IMR-90 (cell line): ENCODE data around the gene ZNF436. TPM values are rescaled to one million over a fixed set of nuclear protein-coding genes. Genes with fewer than 3 reads are reported as not detected.

ENCODE experiments used
- ATAC-seq: fragments of 200-7000 bp; cut with Tn5 transposase; 2 replicates; pipeline ENCODE4 v1.9.1; 2020; ENCODE audit warnings: low read depth, mild to moderate bottlenecking, moderate library complexity
- BruUV-seq: library from RNA; stranded (reverse); fragments of 400-500 nt; replicated peaks from 2 replicates; lab custom pipeline; 2021; lab: Mats Ljungman, UMichigan
- CTCF ChIA-PET: fragments of 300-600 bp; formaldehyde crosslinking; extraction: SDS; loops from one replicate; lab custom pipeline; 2021; ENCODE audit warnings: antibody characterized with exemption; lab: Yijun Ruan, JAX
- POLR2A ChIA-PET: fragments of 300-600 bp; sonication (Branson Sonifier 250); formaldehyde crosslinking; loops from one replicate; lab custom pipeline; 2022; ENCODE audit warnings: antibody characterized with exemption; ENCODE audit not compliant: unreplicated experiment; lab: Charles Lee
- DNase-seq: peaks from one replicate; pipeline ENCODE4 v3.0.0; 2013
- H2AFZ ChIP-seq: replicated peaks from 2 replicates; pipeline ENCODE3; 2013; ENCODE audit warnings: low read length, mild to moderate bottlenecking; ENCODE audit not compliant: poor library complexity
- H2AK5ac ChIP-seq: 2 replicates; pipeline ENCODE4 v1.6.1; 2013; ENCODE audit warnings: low read depth, low read length, inconsistent platforms
- H2AK9ac ChIP-seq: replicated peaks from 2 replicates; pipeline ENCODE3; 2013; ENCODE audit warnings: mild to moderate bottlenecking, low read depth, low read length, moderate library complexity; ENCODE audit not compliant: poor library complexity
- H2BK120ac ChIP-seq: 2 replicates; pipeline ENCODE4 v1.6.1; 2013; ENCODE audit warnings: low read depth, low read length, inconsistent platforms
- H2BK15ac ChIP-seq: 3 replicates; pipeline ENCODE4 v1.6.1; 2013; ENCODE audit warnings: low read depth, low read length, inconsistent platforms
- H2BK20ac ChIP-seq: 2 replicates; pipeline ENCODE4 v1.6.1; 2013; ENCODE audit warnings: low read depth, mild to moderate bottlenecking, inconsistent platforms, low read length, moderate library complexity
- H2BK5ac ChIP-seq: 2 replicates; pipeline ENCODE4 v1.6.1; 2013; ENCODE audit warnings: mild to moderate bottlenecking, low read depth, low read length, inconsistent platforms; ENCODE audit not compliant: poor library complexity, severe bottlenecking
- H3K14ac ChIP-seq: replicated peaks from 2 replicates; pipeline ENCODE4 v1.6.1; 2013; ENCODE audit warnings: low read depth, low read length, inconsistent platforms
- H3K18ac ChIP-seq: 2 replicates; pipeline ENCODE4 v1.6.1; 2013; ENCODE audit warnings: low read depth, low read length, control low read depth
- H3K23ac ChIP-seq: 2 replicates; pipeline ENCODE4 v1.6.1; 2013; ENCODE audit warnings: low read depth, low read length, inconsistent platforms
- H3K27ac ChIP-seq: 2 replicates; pipeline ENCODE4 v1.5.1; 2013; ENCODE audit warnings: mild to moderate bottlenecking, control low read depth, low read length; ENCODE audit not compliant: insufficient read depth
- H3K27me3 ChIP-seq: 2 replicates; pipeline ENCODE4 v1.6.1; 2013; ENCODE audit warnings: low read length; ENCODE audit not compliant: control insufficient read depth, insufficient read depth
- H3K36me3 ChIP-seq: 2 replicates; pipeline ENCODE4 v1.6.1; 2013; ENCODE audit warnings: low read length, mixed read lengths; ENCODE audit not compliant: control insufficient read depth, insufficient read depth
- H3K4ac ChIP-seq: 2 replicates; pipeline ENCODE4 v1.6.1; 2013; ENCODE audit warnings: low read depth, low read length, inconsistent platforms
- H3K4me1 ChIP-seq: 2 replicates; pipeline ENCODE4 v1.6.1; 2013; ENCODE audit warnings: low read length, mixed read lengths; ENCODE audit not compliant: control insufficient read depth, insufficient read depth
- H3K4me2 ChIP-seq: 2 replicates; pipeline ENCODE4 v1.6.1; 2013; ENCODE audit warnings: low read depth, mild to moderate bottlenecking, control low read depth, low read length, moderate library complexity
- H3K4me3 ChIP-seq: 2 replicates; pipeline ENCODE4 v1.5.1; 2013; ENCODE audit warnings: low read depth, mild to moderate bottlenecking, control low read depth, low read length, moderate library complexity; ENCODE audit not compliant: insufficient read depth
- H3K56ac ChIP-seq: 2 replicates; pipeline ENCODE4 v1.6.1; 2013; ENCODE audit warnings: low read length, inconsistent platforms; ENCODE audit not compliant: insufficient read depth; ENCODE audit errors: extremely low read depth
- H3K79me1 ChIP-seq, 2 experiments: 2 replicates each; pipeline ENCODE4 v1.6.1; 2013; ENCODE audit warnings: low read length in 2 of 2, inconsistent platforms in 1 of 2, low read depth in 1 of 2
- H3K9ac ChIP-seq: 2 replicates; pipeline ENCODE4 v1.6.1; 2013; ENCODE audit warnings: low read depth, low read length, control low read depth
- H3K9me1 ChIP-seq: 2 replicates; pipeline ENCODE4 v1.6.1; 2013; ENCODE audit warnings: low read length, inconsistent platforms; ENCODE audit not compliant: insufficient read depth
- H3K9me3 ChIP-seq: 2 replicates; pipeline ENCODE4 v1.6.1; 2013; ENCODE audit warnings: low read length; ENCODE audit not compliant: control insufficient read depth, insufficient read depth
- H4K20me1 ChIP-seq: 2 replicates; pipeline ENCODE4 v1.6.1; 2013; ENCODE audit warnings: low read length, inconsistent platforms; ENCODE audit not compliant: insufficient read depth
- H4K5ac ChIP-seq: 2 replicates; pipeline ENCODE4 v1.6.1; 2013; ENCODE audit warnings: mild to moderate bottlenecking, low read depth, low read length, control low read depth
- H4K8ac ChIP-seq, 2 experiments: 2 replicates each; pipeline ENCODE4 v1.6.1; 2013; ENCODE audit warnings: low read depth in 2 of 2, low read length in 2 of 2, control low read depth in 1 of 2, inconsistent platforms in 1 of 2
- H4K91ac ChIP-seq: 2 replicates; pipeline ENCODE4 v1.6.1; 2013; ENCODE audit warnings: low read depth, low read length, inconsistent platforms; ENCODE audit not compliant: insufficient read depth
- MAFK ChIP-seq: IDR thresholded peaks from 2 replicates; pipeline ENCODE4 v1.6.1; 2012; ENCODE audit warnings: low read depth, low read length, improper control_type of control experiment
- WGBS, 2 experiments: methylation state at CpG; one replicate each; pipeline versions ENCODE4 v1.1.5 to v1.1.7; 2013; ENCODE audit warnings: missing lambda C conversion rate in 2 of 2; ENCODE audit not compliant: insufficient read length in 1 of 2; ENCODE audit errors: extremely low coverage in 2 of 2; 5-methylcytosine and 5-hydroxymethylcytosine counted together
- dilution Hi-C: fragments of 300-500 bp; cut with HindIII; formaldehyde crosslinking; loops from one replicate; pipeline ENCODE4 v1.14.3; 2018; ENCODE audit warnings: low sequenced_read_pairs; ENCODE audit not compliant: unreplicated experiment
- in situ Hi-C: fragments of 300-500 bp; cut with MboI; formaldehyde crosslinking; loops from 3 replicates; pipeline ENCODE4 v1.14.3; 2019; ENCODE audit warnings: low sequenced_read_pairs, inconsistent platforms, mixed read lengths
- intact Hi-C: fragments of 100-400 bp; cut with micrococcal nuclease; formaldehyde crosslinking; loops from 2 replicates; pipeline ENCODE4 v1.10.0; 2022
- polyA plus RNA-seq, 3 experiments: library from polyadenylated mRNA; depleted of rRNA; stranded (reverse); fragments of >200 nt; gene quantifications; 2 replicates each; pipeline ENCODE4 v1.2.3, GENCODE V29; 2012; ENCODE audit warnings: low replicate concordance in 1 of 3
- total RNA-seq: library from RNA; depleted of rRNA; stranded (reverse); fragments of >200 nt; gene quantifications from 2 replicates; pipeline ENCODE4 v1.2.3, GENCODE V29; 2012
- TF ChIP-seq, protein P1 (sequence below): fragments of 150-350 bp; IDR thresholded peaks from 2 replicates; pipeline ENCODE4 v1.6.1; 2017; ENCODE audit warnings: mild to moderate bottlenecking, antibody characterized with exemption, low read length, low read depth

The ZNF436 gene
- total and polyA plus RNA-seq, 2 of the 4 experiments (the other 2 are of a cell fraction), result 5.3 to 14.3 TPM

DNA sequence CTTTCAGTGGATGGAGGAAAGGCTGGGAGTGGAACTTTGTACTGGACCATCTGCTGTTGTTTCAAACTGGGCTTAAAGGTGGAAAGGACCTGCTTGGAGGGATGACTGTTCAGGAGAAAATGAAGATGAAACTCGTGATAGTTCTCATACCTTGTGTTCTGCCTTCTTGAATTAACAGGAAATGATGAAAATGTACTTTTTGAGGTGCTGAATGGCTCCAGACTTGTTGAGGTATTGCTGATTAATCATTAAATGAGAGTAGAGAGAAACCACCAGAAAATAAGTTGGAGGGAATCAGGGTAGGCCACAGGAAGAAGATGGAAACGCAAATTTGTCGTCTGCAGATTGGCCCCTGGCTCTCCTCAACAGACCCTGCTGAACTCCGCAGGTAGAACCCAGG, 26.2 kb upstream of the ZNF436 start:
- CTCF ChIA-PET, result no interaction called here

More for the DNA sequence above, 26.2 kb upstream of the ZNF436 start:
- Histone ChIP-seq H3K9me3 (no peaks in the 10 kb centered on the region), H2BK15ac (no peak overlapping the region), H3K4me1 (peaks cover 21% of the 10 kb centered on the region), H4K8ac (no peak overlapping the region), H3K56ac (no peak overlapping the region), H3K27me3 (no peaks in the 10 kb centered on the region), H3K9me1 (peaks cover 30% of the 10 kb centered on the region), H2BK5ac (no peak overlapping the region), H3K23ac (no peak overlapping the region), H3K79me1 (peaks cover 0 to 15% of the 10 kb centered on the region in 2 experiments; a peak in 2 of 4 replicates), H3K18ac (no peak overlapping the region), H3K36me3 (no peaks in the 10 kb centered on the region), H2AK5ac (no peak overlapping the region), H3K27ac (no peak overlapping the region), H4K5ac (no peak overlapping the region), H2BK120ac (no peak overlapping the region), H3K9ac (no peak overlapping the region), H2BK20ac (no peak overlapping the region; the same call in 1 of the 2 replicates), H2AFZ (no peak overlapping the region), H3K4me2 (no peak overlapping the region), H3K4ac (no peak overlapping the region), H4K91ac (no peak overlapping the region), H3K14ac (no peak overlapping the region), H3K4me3 (no peak overlapping the region), H2AK9ac (no peak overlapping the region), H4K20me1 (0 out of 2 replicates have a peak, but pooled peaks cover 7% of the 10 kb centered on the region)
- BruUV-seq, result no TSS peak
- 82% methylated on average over 3 of the region's 4 CpGs; no CpG with 5 or more reads in 1 of the 2 experiments for WGBS, 2 experiments
- dilution Hi-C loops, result no loop called here
- peak; percentile 34; the same call in 1 of the 2 replicates for TF ChIP-seq MAFK
- TF ChIP-seq, protein P1, sequence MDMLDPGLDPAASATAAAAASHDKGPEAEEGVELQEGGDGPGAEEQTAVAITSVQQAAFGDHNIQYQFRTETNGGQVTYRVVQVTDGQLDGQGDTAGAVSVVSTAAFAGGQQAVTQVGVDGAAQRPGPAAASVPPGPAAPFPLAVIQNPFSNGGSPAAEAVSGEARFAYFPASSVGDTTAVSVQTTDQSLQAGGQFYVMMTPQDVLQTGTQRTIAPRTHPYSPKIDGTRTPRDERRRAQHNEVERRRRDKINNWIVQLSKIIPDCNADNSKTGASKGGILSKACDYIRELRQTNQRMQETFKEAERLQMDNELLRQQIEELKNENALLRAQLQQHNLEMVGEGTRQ, result no peak
- no peak for ATAC-seq
- in situ Hi-C loops, result no loop called here
- intact Hi-C loops, result no loop called here
- POLR2A ChIA-PET, result interaction anchor here (1.4 kb wide), 1 partner anchor 8 kb away, joined by 19 read pairs; no protein-coding TSS in a partner anchor
- DNase-seq, result no peak
